Stimulated activated CD8-positive, alpha-beta memory T cell treated with anti-CD3 and anti-CD28 coated beads, Interleukin-4, amount 100 ng/mL, for 48 hours (primary cell): ENCODE results near the gene FOXK1.
A peak's percentile ranks its signal among the peaks of the same experiment; 100 is the strongest.
"Not testable (repeated sequence)": the region's sequence is repeated elsewhere in the genome, so short reads cannot be mapped to it uniquely, and the experiment has no call there.

ENCODE experiments used
- DNase-seq: peaks from one replicate; pipeline ENCODE4 v3.0.0-alpha.2; 2020

FOXK1 gene

GRCh38 chr7:4787947-4788626 lies 106.0 kb downstream of the FOXK1 start:
- no peak for DNase-seq

GRCh38 chr7:4788627-4789189 lies 106.6 kb downstream of the FOXK1 start:
- no peak for DNase-seq

- DNase-seq = no peak
Observed at GRCh38 chr7:4789194-4790077, 107.3 kb downstream of the FOXK1 start.

- no peak for DNase-seq
Observed at GRCh38 chr7:4790078-4790465, 108.0 kb downstream of the FOXK1 start.

GRCh38 chr7:4790516-4790991 lies 108.5 kb downstream of the FOXK1 start:
- no peak for DNase-seq

GRCh38 chr7:4791101-4791737 lies 109.1 kb downstream of the FOXK1 start:
- no peak for DNase-seq

GRCh38 chr7:4791738-4792536 lies 109.8 kb downstream of the FOXK1 start:
- DNase-seq = peak; percentile 89

- DNase-seq = no peak
Observed at GRCh38 chr7:4792537-4793126, 110.5 kb downstream of the FOXK1 start.

- DNase-seq = not testable (repeated sequence)
Observed at GRCh38 chr7:4793385-4793993, 111.4 kb downstream of the FOXK1 start.

GRCh38 chr7:4794171-4794570 lies 112.1 kb downstream of the FOXK1 start:
- not testable (repeated sequence) for DNase-seq

- no peak for DNase-seq
Observed at GRCh38 chr7:4794591-4795350, 112.7 kb downstream of the FOXK1 start.

- DNase-seq = no peak
Observed at GRCh38 chr7:4796453-4796852, 114.4 kb downstream of the FOXK1 start.

GRCh38 chr7:4797858-4798705 lies 116.0 kb downstream of the FOXK1 start:
- peak; percentile 84 for DNase-seq

- no peak for DNase-seq
Observed at GRCh38 chr7:4798706-4799235, 116.7 kb downstream of the FOXK1 start.

GRCh38 chr7:4799508-4800268 lies 117.6 kb downstream of the FOXK1 start:
- no peak for DNase-seq

GRCh38 chr7:4800487-4800886 lies 118.4 kb downstream of the FOXK1 start:
- no peak for DNase-seq

- no peak for DNase-seq
Observed at GRCh38 chr7:4800926-4801838, 119.1 kb downstream of the FOXK1 start.

- no peak for DNase-seq
Observed at GRCh38 chr7:4801839-4802231, 119.7 kb downstream of the FOXK1 start.
